GM19467 (cell line): ENCODE data around the gene EED.

Source experiments
- ATAC-seq: cut with Tn5 transposase; IDR thresholded peaks from one replicate; pipeline ENCODE4 v1.9.1; 2021; ENCODE audit warnings: mild to moderate bottlenecking, moderate library complexity; ENCODE audit not compliant: unreplicated experiment

The EED gene

DNA sequence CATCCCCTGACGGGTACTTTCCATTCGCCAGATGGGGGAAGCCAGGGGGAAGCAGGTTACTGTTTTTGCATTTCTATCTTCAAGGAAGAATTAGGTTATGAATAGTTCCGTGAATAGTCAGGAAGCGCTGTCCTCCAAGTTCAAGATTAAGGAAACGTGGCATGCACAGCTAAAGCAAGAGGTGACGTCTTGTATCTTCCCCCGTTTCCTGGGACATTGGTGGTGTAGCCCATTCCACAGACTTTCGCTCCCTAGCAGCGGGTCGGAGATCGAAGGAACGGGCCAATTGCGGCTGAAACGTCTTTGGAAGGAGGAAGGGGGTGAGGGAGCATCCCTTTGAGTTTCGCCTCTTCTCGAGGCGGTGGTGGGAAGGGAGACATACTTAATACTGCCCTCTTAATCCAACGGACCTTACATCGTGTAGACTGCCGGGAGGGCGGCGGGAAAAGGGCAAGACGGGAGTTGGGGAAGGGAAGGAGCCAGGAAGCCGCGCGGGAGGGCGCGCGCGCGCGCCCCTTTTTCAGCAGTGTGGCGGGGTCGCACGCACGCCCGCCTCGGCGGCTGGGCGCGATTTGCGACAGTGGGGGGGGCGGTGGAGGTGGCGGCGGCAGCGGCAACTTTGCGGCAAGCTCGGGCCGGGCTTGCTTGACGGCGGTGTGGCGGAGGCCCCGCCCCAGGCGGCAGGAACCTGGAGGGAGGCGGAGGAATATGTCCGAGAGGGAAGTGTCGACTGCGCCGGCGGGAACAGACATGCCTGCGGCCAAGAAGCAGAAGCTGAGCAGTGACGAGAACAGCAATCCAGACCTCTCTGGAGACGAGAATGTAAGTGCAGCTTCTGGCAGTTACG lies at the start of gene EED:
Gene EED (plus strand): TSS at position 232 of the 847 bp plus-strand sequence. CDS start 477 bp downstream, at position 709.
- ATAC-seq, result peak; percentile 57

DNA sequence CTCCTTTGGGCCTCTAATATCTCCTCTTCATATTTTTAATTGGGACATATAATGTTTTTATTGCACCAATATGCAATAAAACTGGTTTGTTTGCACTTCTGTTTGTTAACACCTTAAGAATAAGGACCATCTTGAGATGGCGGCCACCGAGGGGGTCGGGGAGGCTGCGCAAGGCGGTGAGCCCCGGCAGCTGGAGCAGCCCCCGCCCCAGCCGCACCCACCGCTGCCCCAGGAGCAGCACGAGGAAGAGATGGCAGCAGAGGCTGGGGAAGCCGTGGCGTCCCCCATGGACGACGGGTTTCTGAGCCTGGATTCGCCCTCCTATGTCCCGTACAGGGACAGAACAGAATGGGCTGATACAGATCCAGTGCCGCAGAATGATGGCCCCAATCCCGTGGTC lies 49.6 kb upstream of the EED start:
- no peak for ATAC-seq

- ATAC-seq, result no peak
Measured at GRCh38 chr11:86196085-86196696, 48.4 kb upstream of the EED start.

GRCh38 chr11:86196913-86197312 lies 47.6 kb upstream of the EED start:
- ATAC-seq, result no peak

GRCh38 chr11:86197448-86197847 lies 47.1 kb upstream of the EED start:
- no peak for ATAC-seq

DNA sequence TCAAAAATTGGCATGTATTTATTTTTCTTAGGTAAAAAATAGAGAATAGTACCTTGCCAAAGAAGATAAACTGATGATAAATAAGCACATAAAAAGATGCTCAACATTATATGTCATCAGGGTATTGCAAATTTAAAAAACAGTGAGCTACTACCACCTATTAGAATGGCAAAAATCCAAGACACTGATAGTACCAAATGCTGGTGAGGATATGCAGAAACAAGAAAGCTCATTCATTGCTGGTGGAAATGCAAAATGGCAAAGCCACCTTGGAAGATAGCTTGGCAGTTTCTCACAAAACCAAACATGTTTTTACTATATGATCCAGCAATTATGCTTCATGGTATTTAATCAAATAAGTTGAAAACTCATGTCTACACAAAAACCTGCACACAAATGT lies 46.4 kb upstream of the EED start:
- ATAC-seq, result no peak

DNA sequence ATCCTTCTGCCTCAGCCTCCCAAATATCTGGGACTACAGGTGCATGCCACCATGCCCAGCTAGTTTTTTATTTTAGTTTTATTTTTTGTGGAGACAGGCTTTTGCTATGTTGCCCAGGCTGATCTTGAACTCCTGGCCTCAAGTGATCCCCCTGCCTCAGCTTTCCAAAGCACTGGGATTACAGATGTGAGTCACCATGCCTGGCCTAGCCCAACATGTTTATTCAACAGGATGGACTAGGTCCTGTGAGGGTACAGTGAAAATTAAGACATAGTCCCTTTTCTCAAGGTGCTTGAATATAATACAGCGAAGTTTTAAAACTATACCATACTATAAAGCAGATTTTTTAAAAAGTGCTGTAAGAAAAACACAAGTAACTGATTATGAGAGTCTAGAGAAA lies 45.2 kb upstream of the EED start:
- ATAC-seq, result no peak

DNA sequence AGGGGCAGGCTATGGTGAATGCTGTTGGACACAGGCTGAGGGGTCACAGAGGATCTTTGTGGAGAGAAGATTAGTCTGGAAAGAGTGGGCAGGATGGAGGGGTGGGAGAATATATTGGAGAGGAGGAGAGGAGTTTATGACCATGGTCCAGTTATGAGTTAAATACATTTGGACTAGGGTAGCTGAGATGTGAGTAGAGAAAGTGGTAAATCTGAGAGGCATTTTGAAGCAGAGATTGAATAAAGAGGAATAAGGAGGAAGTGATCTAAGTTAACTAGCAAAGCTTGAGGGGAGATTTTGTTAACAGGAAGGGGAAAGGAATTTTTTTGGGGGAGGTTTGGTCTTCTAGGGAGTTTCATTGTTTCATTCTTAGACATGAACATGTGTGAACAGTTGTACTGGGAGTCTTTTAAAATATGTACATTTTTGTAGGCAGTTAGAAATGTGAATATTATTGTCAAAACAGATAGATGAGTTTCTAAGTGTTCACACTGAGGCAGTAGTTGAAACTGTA lies 43.1 kb upstream of the EED start:
- ATAC-seq, result no peak

DNA sequence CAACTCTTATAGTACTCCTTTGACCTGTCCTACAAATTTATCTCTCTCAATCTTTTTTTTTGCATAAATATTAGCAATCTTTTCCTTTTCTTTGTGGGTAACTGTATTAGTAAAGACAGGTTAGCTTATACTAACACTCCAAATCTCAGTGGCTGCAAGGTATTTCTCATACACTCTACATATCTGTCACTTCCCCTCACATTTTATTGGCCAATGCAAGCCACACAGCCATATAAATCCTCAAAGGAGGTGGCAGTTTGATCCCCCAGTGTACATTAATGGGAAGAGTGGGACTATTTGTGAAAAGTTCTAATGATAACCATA lies 42.6 kb upstream of the EED start:
- ATAC-seq, result peak; percentile 36

GRCh38 chr11:86204356-86204755 lies 40.2 kb upstream of the EED start:
- ATAC-seq, result no peak

GRCh38 chr11:86205421-86206336 lies 38.9 kb upstream of the EED start:
- no peak for ATAC-seq

DNA sequence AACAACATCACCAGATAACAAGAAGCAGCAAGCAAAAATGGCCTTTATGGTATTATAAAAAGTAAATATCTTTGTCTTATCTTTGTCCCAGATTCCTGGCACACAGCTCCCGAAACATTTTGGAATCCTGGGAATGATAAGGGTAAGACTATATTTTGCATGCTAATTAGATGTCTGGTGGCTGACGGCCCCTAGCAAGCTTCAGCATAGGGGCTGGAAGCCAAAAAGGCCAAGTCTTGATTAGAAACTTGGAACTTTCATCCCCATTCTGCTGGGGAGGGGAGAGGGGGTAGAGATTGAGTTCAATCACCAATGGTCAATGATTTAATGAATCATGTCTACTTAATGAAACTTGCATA lies 38.2 kb upstream of the EED start:
- ATAC-seq, result no peak

- no peak for ATAC-seq
Measured at GRCh38 chr11:86207413-86207812, 37.1 kb upstream of the EED start.

DNA sequence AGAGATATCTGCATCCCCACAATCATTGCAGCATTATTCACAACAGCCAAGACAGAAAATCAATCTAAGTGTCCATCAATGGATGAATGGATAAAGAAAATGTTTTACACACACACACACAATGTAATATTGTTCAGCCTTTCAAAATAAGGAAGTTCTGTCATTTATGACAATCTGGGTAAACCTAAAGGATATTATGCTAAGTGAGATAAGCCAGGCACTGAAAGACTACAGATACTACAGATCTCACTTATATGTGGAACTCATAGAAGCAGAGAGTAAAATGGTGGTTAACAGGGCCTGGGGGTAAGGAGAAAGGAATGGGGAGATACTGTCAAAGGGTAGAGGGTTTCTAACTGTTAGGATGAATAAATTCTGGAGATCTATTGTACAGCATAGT lies 36.0 kb upstream of the EED start:
- ATAC-seq, result no peak

DNA sequence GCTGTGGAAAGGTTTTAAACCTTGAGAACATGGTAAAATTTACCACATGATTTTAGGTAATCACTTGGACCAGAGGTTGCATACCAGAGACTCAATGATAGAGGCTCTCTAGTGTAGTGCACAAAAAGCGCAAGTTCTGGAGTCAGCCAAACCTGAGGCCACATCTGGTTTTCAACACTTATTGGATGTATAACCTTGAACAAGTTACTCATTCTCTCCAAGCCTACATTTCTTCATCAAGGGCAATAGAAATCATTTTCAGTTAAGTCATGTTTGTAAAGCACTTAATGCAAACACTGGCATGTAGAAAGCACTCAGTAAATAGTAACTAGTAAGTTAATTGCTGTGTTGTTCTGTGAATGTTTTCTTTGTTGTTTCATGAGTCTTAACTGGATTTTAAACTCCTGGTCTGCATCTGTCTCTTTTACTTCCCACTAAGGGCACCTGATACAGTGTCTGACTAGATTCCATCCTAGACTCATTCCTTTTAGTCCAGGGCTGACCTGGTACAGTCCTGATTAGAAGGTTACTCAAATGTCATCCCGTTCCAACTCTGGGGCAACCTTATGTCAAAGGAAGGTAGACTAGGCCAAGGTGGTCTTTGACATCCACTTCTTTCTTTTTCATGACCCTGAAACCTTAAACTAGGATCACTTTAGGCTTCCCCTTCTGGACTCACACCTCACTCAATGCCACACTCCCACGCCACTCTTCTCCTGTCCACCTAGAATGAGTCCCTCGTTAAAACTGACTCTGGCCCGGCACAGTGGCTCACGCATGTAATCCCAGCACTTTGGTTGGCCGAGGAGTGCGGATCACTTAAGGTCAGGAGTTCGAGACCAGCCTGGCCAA lies 34.5 kb upstream of the EED start:
- no peak for ATAC-seq

DNA sequence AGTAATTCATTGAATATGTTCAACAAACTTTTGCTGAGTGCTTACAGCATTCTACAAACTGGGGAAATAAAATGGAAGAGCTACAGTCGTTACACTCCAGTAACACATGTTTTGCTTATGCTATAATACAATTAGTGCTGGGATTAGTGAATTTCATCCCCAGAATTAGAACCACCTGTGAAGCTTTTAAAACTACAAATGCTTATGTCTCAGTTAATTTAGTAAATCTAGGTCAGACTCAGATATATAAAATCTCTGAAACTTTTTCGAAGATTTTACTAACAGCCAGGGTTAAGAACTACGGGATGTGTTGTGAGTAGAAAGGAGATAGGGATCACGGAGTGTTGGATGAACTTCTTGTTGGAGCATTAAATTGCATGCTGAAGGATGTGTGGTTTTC lies 33.7 kb upstream of the EED start:
- ATAC-seq, result no peak

GRCh38 chr11:86211619-86212018 lies 32.9 kb upstream of the EED start:
- ATAC-seq, result no peak

- no peak for ATAC-seq
Measured at GRCh38 chr11:86212019-86212611, 32.4 kb upstream of the EED start.

GRCh38 chr11:86214710-86215109 lies 29.8 kb upstream of the EED start:
- peak; percentile 36 for ATAC-seq
